ENCODE data around the gene LSMEM2.
"Not testable (repeated sequence)": the region's sequence is repeated elsewhere in the genome, so short reads cannot be mapped to it uniquely, and the experiment has no call there.

Gene LSMEM2

DNA sequence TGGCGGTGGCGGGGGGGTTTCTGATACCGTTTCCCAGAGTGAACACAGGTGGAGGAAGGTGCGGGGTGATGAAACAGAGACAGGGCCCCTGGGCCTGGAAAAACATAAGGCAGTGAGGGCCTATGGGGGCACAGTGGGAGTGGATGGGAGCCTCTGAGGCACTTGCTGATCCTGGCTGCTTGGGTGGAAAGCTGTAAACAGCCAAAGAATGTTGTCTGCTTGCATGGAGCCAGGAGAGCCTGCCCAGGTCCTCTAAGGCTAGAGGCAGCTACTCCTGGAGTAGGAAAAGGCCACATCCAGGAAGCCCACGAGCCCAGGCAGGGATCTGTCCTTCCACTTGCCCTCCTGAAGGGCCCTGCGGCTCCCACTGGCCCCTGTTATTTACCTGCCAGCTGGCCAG lies 12.9 kb upstream of the LSMEM2 start:
- DNase-seq = no peak

GRCh38 chr3:50266836-50267235 lies 12.1 kb upstream of the LSMEM2 start:
- no peak for DNase-seq

DNA sequence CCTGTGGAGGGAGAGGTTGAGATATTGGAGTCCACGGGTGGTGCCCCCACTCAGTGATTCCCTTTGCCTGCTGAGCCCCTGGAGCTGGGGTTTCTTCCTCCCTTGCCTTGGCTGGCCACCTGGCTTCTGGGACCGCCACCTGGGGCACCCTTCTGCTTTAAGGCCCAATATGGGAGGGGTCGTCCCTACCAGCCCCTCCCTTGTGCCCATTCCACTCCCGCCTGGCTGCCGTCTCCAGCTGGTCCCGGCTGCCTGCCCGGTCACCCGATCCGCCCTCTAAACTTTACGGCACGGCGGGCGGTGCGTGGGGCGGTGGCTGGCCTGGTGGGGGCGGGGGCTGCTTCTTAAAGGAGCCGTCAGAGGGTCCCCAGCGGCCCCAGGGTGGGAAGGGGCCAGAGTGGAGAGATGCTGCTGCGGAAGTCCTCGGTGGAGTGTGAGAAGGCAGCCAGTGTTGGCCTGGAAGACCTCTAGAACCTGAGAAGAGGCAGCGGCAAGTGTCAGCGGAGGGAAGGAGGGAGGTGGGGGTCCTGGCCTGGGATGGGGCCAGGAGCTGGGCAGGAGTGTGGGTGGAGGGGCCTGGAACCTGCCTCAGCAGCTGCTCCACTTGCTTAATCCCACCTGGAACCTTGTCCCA lies 11.5 kb upstream of the LSMEM2 start:
- no peak for DNase-seq

- no peak for DNase-seq
These were observed 10.6 kb upstream of the LSMEM2 start for GRCh38 chr3:50268276-50268675.

- DNase-seq = no peak
These were observed 10.0 kb upstream of the LSMEM2 start, which contains the start of gene SEMA3B for GRCh38 chr3:50268703-50269451. Gene SEMA3B (plus strand): TSS chr3:50269147. CDS start chr3:50269241, 94 bp downstream.

- DNase-seq = no peak
These were observed 9.4 kb upstream of the LSMEM2 start for GRCh38 chr3:50269460-50269859.

DNA sequence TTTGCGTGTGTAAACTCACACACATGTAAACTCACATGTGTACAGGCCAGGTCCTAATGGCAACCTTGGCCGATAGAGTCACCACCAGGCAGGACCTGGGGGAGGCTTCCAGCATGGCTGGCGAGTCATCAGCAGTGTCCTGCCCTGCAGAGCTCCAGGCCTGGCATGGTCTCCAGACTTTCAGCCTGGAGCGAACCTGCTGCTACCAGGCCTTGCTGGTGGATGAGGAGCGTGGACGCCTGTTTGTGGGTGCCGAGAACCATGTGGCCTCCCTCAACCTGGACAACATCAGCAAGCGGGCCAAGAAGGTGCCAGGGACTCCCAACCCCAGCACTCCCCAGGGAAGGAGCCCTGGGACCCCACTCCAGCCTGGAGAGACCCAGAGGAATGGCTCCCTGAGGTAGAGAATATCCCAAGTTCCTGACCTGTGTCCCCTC lies 8.9 kb upstream of the LSMEM2 start:
- DNase-seq = no peak

- DNase-seq = no peak
These were observed 8.3 kb upstream of the LSMEM2 start for GRCh38 chr3:50270422-50271224.

- no peak for DNase-seq
These were observed 7.5 kb upstream of the LSMEM2 start for GRCh38 chr3:50271314-50271936.

DNA sequence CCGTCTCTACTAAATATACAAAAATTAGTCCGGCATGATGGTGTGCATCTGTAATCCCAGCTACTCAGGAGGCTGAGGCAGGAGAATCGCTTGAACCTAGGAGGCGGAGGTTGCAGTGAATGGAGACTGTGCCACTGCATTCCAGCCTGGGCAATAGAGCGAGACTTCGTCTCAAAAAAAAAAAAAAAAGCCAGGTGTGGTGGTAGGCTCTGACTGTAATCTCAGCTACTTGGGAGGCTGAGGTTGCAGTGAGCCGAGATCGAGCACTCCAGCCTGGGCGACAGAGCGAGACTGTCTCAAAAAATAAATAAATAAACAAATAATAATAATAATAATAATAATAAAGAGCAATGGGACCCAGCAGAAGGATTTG lies 6.4 kb upstream of the LSMEM2 start:
- not testable (repeated sequence) for DNase-seq

DNA sequence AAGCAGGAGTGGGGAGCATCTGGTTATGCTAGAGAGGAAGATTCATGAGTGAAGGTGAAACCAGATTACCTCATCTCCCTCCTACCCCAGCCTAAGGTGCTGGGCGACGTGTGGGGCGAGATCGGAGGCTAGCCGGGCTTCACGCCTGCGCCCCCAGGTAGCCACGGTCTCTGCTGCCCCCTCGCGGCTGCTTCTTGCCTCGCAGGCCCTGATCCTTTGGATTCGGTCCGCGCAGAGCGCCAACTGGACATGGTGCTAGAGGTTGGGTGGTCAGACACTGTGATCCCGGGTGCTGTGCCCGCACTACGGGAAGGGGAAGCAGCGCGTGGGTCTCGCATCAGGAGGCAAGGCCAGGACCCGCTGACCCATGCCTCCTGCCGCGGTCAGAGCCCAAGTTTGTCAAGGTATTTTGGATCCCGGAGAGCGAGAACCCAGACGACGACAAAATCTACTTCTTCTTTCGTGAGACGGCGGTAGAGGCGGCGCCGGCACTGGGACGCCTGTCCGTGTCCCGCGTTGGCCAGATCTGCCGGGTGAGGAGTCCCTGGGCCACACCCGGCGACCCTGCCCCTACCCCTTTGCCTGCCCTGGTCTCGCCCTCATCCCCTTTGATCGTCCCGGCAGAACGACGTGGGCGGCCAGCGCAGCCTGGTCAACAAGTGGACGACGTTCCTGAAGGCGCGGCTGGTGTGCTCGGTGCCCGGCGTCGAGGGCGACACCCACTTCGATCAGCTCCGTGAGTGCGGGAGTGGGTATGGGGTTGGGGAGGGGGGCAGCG lies 5.8 kb upstream of the LSMEM2 start:
- DNase-seq = peak; percentile 60

GRCh38 chr3:50273689-50274065 lies 5.2 kb upstream of the LSMEM2 start:
- DNase-seq = no peak

DNA sequence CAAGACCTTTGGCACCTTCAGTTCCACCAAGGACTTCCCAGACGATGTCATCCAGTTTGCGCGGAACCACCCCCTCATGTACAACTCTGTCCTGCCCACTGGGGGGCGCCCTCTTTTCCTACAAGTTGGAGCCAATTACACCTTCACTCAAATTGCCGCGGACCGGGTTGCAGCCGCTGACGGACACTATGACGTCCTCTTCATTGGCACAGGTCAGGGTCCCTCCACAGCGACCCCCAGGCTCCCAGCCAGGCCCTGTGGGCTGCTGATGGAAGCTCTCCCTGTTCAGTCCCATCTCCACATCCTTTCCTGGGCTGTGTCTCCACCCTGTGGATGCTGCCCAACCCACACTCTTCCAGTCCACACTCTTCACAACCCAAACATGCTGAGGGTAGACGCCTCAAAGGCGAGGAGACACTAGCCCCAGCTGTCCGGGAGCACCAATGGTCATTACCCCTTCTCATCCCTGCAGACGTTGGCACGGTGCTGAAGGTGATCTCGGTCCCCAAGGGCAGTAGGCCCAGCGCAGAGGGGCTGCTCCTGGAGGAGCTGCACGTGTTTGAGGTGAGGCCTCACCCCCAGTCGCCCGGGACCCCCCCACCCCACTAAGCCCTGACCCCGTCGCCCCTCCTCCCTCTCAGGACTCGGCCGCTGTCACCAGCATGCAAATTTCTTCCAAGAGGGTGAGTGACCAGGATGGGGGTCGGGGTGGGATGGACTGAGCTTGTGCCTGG lies 4.3 kb upstream of the LSMEM2 start:
- peak; percentile 42 for DNase-seq

DNA sequence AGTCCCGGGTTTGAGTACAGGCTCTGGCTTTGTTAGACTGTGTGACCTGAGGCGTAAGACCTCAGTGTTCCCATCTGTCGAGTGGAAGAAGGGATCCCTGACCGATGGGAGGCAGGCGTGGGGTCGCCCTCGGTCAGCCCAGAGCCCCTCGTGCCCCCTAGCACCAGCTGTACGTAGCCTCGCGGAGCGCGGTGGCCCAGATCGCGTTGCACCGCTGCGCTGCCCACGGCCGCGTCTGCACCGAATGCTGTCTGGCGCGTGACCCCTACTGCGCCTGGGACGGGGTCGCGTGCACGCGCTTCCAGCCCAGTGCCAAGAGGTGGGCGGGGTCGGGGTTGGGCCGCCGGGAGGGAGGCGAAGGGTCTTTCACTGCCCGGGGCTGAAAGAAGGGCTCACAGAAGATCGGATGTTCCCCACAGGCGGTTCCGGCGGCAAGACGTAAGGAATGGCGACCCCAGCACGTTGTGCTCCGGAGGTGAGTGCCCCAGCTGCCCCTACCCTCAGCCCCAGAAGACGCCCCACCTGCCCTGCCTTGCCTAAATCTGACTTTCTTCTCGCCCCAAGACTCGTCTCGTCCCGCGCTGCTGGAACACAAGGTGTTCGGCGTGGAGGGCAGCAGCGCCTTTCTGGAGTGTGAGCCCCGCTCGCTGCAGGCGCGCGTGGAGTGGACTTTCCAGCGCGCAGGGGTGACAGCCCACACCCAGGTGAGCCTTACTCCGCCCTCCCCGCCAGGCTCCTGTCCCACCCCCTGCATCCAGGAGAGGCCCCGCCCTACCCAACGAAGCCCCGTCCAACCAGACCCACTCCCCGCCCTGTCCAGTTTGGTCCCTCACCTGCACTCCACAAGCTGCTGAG lies 3.5 kb upstream of the LSMEM2 start:
- no peak for DNase-seq

GRCh38 chr3:50275996-50276761 lies 2.7 kb upstream of the LSMEM2 start:
- no peak for DNase-seq

- DNase-seq = no peak
These were observed 2.2 kb upstream of the LSMEM2 start for GRCh38 chr3:50276762-50277101.

DNA sequence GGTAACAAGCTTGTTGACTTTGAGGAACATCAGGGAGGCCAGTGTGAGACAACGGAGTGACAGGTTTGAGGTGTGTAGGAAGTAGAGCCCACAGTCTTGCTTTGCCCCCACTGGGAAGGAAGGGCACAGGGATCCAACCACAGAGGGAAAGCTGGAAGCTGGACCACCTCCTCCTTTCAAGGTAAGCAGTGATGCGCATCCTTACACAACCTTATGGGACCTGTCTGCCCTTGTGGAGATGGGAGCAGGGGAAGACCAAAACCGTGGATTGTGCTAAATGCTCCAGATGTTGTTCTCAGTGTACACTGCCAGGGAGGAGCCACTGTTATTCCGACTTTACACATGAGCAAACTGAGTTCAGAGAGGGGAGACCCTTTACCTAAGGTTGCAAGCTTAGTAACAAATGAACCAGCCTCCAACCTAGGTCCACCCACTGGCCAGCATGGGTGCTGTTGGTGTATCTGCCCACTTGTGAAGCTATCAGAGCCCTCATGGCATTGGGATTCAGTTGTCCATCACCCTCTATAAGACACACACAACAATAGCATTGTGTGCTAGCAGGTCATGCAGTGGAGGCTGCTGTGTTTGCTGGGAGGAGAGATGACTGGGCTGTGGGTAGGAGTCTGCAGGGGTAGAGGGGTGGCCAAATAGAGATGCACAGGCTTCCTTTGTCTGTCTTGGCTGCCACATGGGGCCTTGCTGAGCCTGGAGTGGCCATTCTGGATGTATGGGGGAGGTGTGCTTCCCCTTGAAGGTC lies 586 bp upstream of the LSMEM2 start:
- no peak for DNase-seq

- no peak for DNase-seq
These were observed 549 bp downstream of the LSMEM2 start for GRCh38 chr3:50279255-50280016.

GRCh38 chr3:50284121-50284520 lies 5.2 kb downstream of the LSMEM2 start:
- DNase-seq = not testable (repeated sequence)
